ENCODE results near the gene CHST8. TPM values are rescaled to one million over a fixed set of nuclear protein-coding genes. Genes with fewer than 3 reads are reported as not detected.

Gene CHST8
- total RNA-seq, 1 experiment from 2014 or later = not detected

- H3K4me3 Mint-ChIP-seq (ENCODE audit: unreplicated experiment) = no peak overlapping the region
- POLR2A ChIA-PET = no interaction called here
- TF ChIP-seq CTCF (IDR thresholded peaks at IDR 0.05; ENCODE audit: unreplicated experiment) = no peak
- CTCF ChIA-PET = interaction anchor here (1.9 to 3.7 kb wide), 3 partner anchors 11 to 18 kb away, joined by 5 to 28 read pairs (median 23); no protein-coding TSS in a partner anchor
- no peaks in the 10 kb centered on the region for H3K4me1 Mint-ChIP-seq (ENCODE audit: insufficient read depth, unreplicated experiment)
- no TSS peak for BruUV-seq (replicated peaks)
- intact Hi-C loops (cut with micrococcal nuclease) = no loop called here
- H3K9me3 Mint-ChIP-seq (ENCODE audit: unreplicated experiment) = peaks cover 5% of the 10 kb centered on the region
- no peak overlapping the region for H3K27ac Mint-ChIP-seq (ENCODE audit: low read depth, unreplicated experiment)
- H3K27me3 Mint-ChIP-seq (ENCODE audit: insufficient read depth, unreplicated experiment) = no peaks in the 10 kb centered on the region
- H3K36me3 Mint-ChIP-seq (ENCODE audit: insufficient read depth, unreplicated experiment) = no peaks in the 10 kb centered on the region
- no peak for DNase-seq (ENCODE audit: unreplicated experiment)
These were observed 137.6 kb downstream of the CHST8 start for GRCh38 chr19:33759356-33759755.

- no peaks in the 10 kb centered on the region for H3K4me1 Mint-ChIP-seq (ENCODE audit: insufficient read depth, unreplicated experiment)
- ChIA-PET CTCF (interaction anchor here (0.6 to 2.8 kb wide), 7 partner anchors 10 to 343 kb away, joined by 3 to 13 read pairs (median 4); no protein-coding TSS in a partner anchor), POLR2A (interaction anchor here (0.6 kb wide), 1 partner anchor 493 kb away, joined by 3 read pairs; no protein-coding TSS in a partner anchor)
- H3K27ac Mint-ChIP-seq (ENCODE audit: low read depth, unreplicated experiment) = no peak overlapping the region
- peaks cover 1% of the 10 kb centered on the region for H3K27me3 Mint-ChIP-seq (ENCODE audit: insufficient read depth, unreplicated experiment)
- H3K36me3 Mint-ChIP-seq (ENCODE audit: insufficient read depth, unreplicated experiment) = no peaks in the 10 kb centered on the region
- H3K9me3 Mint-ChIP-seq (ENCODE audit: unreplicated experiment) = peaks cover 5% of the 10 kb centered on the region
- DNase-seq (ENCODE audit: unreplicated experiment) = no peak
- TF ChIP-seq CTCF (IDR thresholded peaks at IDR 0.05; ENCODE audit: unreplicated experiment) = no peak
- no TSS peak for BruUV-seq (replicated peaks)
- intact Hi-C loops (cut with micrococcal nuclease) = no loop called here
- H3K4me3 Mint-ChIP-seq (ENCODE audit: unreplicated experiment) = no peak overlapping the region
These were observed 142.0 kb downstream of the CHST8 start for GRCh38 chr19:33763633-33764371.

DNA sequence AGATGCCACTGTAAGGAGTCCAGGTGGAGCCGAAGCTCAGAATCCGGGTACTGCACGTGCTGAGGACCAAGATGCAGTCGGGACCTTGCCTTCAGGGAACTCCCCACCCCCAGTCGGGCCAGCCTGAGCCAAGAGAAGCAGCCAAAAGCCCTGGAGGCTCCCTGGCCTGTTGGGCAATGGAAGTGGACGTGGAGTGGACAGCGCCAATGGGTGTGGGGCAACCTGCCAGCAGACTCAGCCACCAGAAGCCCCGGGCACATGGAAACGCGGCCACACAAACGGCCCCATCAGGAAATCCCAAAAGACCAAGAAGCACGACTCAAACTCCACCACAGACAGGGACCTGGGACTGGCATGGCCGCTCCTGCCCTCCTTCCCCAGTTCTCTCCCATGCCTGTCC is 144.9 kb downstream of the CHST8 start:
- BruUV-seq (replicated peaks) = no TSS peak
- Mint-ChIP-seq H3K4me1 (ENCODE audit: insufficient read depth, unreplicated experiment) (no peaks in the 10 kb centered on the region), H3K9me3 (ENCODE audit: unreplicated experiment) (no peaks in the 10 kb centered on the region), H3K36me3 (ENCODE audit: insufficient read depth, unreplicated experiment) (no peaks in the 10 kb centered on the region), H3K27ac (ENCODE audit: low read depth, unreplicated experiment) (no peak overlapping the region), H3K4me3 (ENCODE audit: unreplicated experiment) (no peak overlapping the region), H3K27me3 (ENCODE audit: insufficient read depth, unreplicated experiment) (peaks cover 21% of the 10 kb centered on the region)
- DNase-seq (ENCODE audit: unreplicated experiment) = no peak
- POLR2A ChIA-PET = no interaction called here
- CTCF ChIA-PET = interaction anchor here (2.8 to 10.3 kb wide), 2 partner anchors 12 to 336 kb away, joined by 13 to 227 read pairs; no protein-coding TSS in a partner anchor
- TF ChIP-seq CTCF (IDR thresholded peaks at IDR 0.05; ENCODE audit: unreplicated experiment) = no peak
- intact Hi-C loops (cut with micrococcal nuclease) = no loop called here

- no peaks in the 10 kb centered on the region for H3K36me3 Mint-ChIP-seq (ENCODE audit: insufficient read depth, unreplicated experiment)
- DNase-seq (ENCODE audit: unreplicated experiment) = no peak
- no peaks in the 10 kb centered on the region for H3K4me1 Mint-ChIP-seq (ENCODE audit: insufficient read depth, unreplicated experiment)
- ChIA-PET POLR2A (interaction anchor here (0.6 kb wide), 1 partner anchor 475 kb away, joined by 3 read pairs; no protein-coding TSS in a partner anchor), CTCF (interaction anchor here (0.6 to 10.3 kb wide), 6 partner anchors 10 to 350 kb away, joined by 3 to 227 read pairs (median 10); no protein-coding TSS in a partner anchor)
- no peak overlapping the region for H3K4me3 Mint-ChIP-seq (ENCODE audit: unreplicated experiment)
- H3K27me3 Mint-ChIP-seq (ENCODE audit: insufficient read depth, unreplicated experiment) = peaks cover 21% of the 10 kb centered on the region
- intact Hi-C loops (cut with micrococcal nuclease) = no loop called here
- H3K9me3 Mint-ChIP-seq (ENCODE audit: unreplicated experiment) = no peaks in the 10 kb centered on the region
- no peak for TF ChIP-seq CTCF (IDR thresholded peaks at IDR 0.05; ENCODE audit: unreplicated experiment)
- no TSS peak for BruUV-seq (replicated peaks)
- no peak overlapping the region for H3K27ac Mint-ChIP-seq (ENCODE audit: low read depth, unreplicated experiment)
These were observed 146.2 kb downstream of the CHST8 start for GRCh38 chr19:33767898-33768413.
